Stimulated activated CD8-positive, alpha-beta memory T cell treated with anti-CD3 and anti-CD28 coated beads, Interleukin-4, amount 100 ng/mL, for 24 hours (primary cell): ENCODE results near the gene PLPPR3.
"Not testable (repeated sequence)": the region's sequence is repeated elsewhere in the genome, so short reads cannot be mapped to it uniquely, and the experiment has no call there.

ENCODE experiments used
- DNase-seq: peaks from one replicate; pipeline ENCODE4 v3.0.0-alpha.2; 2020; ENCODE audit warnings: low read depth

Gene PLPPR3

GRCh38 chr19:829129-829758 is 7.5 kb upstream of the PLPPR3 start:
- no peak for DNase-seq

DNA sequence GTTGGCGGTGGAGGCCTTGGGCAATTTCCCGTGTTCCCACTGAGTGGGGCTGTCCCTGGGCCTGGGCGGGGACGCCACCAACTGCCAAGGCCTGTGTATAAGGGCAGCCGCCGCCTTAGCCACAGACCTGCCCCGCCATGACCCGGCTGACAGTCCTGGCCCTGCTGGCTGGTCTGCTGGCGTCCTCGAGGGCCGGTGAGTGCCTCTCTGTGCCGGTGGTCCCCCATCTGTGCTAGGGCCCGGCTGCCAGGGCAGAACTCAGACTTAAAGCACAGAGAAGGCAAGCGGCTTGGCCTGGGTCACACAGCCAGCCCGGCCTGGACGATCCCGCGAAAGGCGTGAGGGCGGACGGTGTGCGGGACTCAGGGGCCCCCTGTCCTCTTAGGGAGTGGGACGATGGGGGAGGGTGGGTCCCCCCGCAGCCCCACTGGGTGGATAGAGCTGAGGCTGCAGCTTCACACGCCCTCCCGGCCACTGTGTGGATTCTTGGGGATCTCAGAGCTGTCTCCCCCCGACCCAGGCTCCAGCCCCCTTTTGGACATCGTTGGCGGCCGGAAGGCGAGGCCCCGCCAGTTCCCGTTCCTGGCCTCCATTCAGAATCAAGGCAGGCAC is 6.1 kb upstream of the PLPPR3 start, which contains the start of gene AZU1:
TSS of gene AZU1 (plus strand) at position 128 of the 612 bp plus-strand sequence. CDS start at position 138, 10 bp downstream.
- no peak for DNase-seq

DNA sequence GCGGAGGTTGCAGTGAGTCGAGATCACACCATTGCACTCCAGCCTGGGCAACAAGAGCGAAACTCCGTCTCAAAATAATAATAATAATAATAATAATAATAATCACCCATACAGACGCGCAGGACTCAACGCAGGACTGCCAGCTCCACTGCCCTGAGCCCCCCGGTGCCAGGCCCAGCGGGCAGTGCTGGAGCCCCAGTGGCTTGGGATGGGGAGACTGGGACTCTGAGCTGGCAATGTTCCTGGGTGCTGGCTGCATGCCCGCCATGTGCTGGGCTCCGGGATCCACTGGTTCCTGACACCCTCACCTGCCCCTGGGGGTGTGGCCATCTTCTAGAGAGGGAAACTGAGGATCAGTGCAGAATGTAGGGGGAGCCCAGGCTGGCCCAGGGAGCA is 5.6 kb upstream of the PLPPR3 start:
- no peak for DNase-seq

GRCh38 chr19:825897-826644 is 4.3 kb upstream of the PLPPR3 start:
- no peak for DNase-seq

DNA sequence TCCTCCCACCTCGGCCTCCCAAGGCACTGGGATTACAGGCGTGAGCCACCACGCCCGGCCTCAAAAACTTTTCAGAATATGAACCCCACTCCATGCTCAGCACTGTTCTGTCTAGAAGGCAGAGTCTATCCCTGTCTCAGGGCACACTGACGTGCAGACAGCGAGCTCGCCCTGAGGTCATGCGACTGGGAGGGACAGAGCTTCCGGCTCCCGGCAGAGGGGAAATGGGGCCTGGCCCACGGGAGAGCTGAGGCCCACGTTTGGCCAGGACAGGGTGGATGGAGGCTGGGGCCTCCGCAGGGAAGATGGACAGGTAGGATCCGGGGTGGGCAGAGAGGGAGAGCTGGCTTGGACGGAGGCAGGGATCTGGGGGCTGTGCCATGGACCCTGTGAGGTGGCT is 3.1 kb upstream of the PLPPR3 start:
- no peak for DNase-seq

DNA sequence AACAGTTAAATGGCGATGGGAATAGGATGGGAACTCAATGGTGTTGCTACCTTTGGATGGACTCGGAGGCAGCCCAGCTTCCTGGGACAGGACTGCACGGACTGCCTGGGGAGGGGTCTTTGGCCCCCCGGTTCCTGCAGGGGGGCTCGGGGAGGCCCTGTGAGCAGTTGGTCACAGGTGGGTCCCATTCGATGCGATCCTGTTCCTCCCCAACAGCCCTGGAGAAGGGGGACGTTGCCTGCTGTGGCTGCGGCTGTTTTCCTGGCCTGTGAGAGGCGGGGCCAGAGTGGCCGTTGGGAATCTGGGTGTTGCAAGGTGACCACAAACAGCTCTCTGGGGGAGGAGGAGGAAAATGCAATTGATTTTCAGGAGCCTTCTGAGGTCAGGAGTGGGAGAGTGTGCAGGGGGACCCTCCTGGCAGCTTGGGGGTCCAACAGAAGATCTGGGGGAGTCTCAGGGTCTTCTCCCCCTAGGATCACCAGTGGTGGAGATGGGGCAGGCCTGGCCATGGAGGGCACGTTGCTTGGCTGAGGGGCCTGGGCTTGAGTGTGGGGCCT is 1.9 kb upstream of the PLPPR3 start:
- no peak for DNase-seq

- DNase-seq, result no peak
Observed at GRCh38 chr19:821231-821824, 427 bp downstream of the PLPPR3 start.

DNA sequence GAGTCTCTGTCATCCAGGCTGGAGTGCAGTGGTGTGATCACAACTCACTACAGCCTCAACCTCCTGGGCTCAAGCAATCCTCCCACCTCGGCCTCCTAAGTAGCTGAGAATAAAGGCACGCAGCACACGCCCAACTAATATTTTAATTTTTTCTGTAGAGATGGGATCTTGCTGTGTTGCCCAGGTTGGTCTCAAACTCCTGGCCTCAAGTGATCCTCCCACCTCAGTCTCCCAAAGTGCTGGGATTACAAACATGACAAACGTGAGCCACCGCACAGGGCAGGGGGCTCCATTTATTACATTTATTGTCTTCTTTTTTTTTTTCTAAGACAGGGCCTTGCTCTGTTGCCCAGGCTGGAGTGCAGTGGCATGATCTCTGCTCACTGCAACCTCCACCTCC is 1.5 kb downstream of the PLPPR3 start:
- DNase-seq, result not testable (repeated sequence)

DNA sequence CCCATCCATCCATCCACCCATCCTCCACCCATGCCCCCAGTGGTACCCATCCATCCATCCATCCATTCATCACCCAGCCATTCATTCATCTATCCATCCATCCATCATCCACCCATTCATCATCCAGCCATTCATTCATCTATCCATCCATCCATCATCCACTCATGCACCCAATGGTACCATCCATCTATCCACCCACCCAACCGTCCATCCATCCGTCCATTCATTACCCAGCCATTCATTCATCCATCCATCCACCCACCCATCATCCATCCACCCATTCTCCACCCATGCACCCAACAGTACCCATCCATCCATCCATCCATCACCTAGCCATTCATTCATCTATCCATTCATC is 5.3 kb downstream of the PLPPR3 start:
- no peak for DNase-seq

- no peak for DNase-seq
Observed at GRCh38 chr19:815775-816499, 5.8 kb downstream of the PLPPR3 start.

GRCh38 chr19:815079-815774 is 6.5 kb downstream of the PLPPR3 start:
- no peak for DNase-seq

GRCh38 chr19:814152-815078 is 7.3 kb downstream of the PLPPR3 start:
- DNase-seq, result no peak

- no peak for DNase-seq
Observed at GRCh38 chr19:813219-814151, 8.3 kb downstream of the PLPPR3 start.

GRCh38 chr19:812747-813218 is 9.0 kb downstream of the PLPPR3 start:
- no peak for DNase-seq

- DNase-seq, result no peak
Observed at GRCh38 chr19:812049-812746, 9.6 kb downstream of the PLPPR3 start.

GRCh38 chr19:811506-812048 is 10.2 kb downstream of the PLPPR3 start:
- no peak for DNase-seq

DNA sequence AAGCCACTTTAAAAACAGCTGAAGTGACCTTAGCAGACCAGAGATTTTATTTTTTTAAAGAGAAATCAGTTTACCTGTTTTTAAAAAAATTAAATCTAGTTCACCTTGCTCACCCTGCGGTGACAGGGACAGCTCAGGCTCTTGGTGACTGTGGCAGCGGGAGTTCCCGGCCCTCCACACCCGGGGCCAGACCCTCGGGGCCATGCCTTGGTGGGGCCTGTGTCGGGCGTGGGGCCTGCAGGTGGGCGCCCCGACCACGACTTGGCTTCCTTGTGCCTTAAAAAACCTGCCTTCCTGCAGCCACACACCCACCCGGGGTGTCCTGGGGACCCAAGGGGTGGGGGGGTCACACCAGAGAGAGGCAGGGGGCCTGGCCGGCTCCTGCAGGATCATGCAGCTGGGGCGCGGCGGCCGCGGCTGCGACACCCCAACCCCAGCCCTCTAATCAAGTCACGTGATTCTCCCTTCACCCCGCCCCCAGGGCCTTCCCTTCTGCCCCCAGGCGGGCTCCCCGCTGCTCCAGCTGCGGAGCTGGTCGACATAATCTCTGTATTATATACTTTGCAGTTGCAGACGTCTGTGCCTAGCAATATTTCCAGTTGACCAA is 10.8 kb downstream of the PLPPR3 start:
- no peak for DNase-seq
